Fibroblast of the conjunctiva (primary cell): Measurements from ENCODE around the gene FDXR.
"Not testable (repeated sequence)": the region's sequence is repeated elsewhere in the genome, so short reads cannot be mapped to it uniquely, and the experiment has no call there.

ENCODE experiments used
- DNase-seq: peaks from one replicate; pipeline ENCODE4 v3.0.0-alpha.2; 2010; ENCODE audit warnings: low read depth

FDXR gene, protein sequence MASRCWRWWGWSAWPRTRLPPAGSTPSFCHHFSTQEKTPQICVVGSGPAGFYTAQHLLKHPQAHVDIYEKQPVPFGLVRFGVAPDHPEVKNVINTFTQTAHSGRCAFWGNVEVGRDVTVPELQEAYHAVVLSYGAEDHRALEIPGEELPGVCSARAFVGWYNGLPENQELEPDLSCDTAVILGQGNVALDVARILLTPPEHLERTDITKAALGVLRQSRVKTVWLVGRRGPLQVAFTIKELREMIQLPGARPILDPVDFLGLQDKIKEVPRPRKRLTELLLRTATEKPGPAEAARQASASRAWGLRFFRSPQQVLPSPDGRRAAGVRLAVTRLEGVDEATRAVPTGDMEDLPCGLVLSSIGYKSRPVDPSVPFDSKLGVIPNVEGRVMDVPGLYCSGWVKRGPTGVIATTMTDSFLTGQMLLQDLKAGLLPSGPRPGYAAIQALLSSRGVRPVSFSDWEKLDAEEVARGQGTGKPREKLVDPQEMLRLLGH

DNA sequence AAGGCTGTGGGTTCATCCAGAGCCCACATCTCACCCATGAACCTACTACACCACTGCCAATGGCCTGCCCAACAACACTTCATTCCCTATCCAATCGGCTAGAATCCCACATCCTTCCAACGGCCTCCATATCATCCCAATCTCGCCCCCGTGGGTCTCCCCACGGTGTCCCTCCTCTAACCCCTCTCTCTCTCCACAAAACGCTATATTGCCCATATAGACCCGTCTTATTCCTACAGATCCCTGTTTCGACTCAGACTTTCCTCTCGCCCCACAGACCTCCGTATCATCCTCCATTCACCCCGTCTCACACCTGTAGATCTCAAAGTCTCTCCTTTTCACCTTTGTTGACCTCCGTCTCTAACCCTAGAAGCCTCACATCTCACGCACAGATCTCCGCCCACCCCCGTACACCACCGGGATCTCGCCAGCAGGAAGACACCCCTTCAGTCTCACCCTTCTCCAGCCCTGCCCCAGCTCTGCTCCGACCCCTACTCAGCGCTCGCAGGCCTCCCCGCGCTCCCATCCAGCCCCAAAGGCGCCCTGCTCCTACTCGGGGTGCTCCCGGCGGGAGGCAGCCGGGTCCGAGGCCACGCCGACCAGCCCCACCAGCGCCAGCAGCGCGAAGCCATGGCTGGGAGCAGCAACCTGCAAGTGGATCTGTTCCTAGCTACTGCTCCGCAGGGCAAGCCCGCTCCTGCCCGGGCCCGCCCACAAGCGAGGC is at the start of gene FDXR:
FDXR (minus strand) TSS at position 682 of the 724 bp plus-strand sequence; CDS start at position 632, 50 bp downstream.
- DNase-seq: no peak

DNA sequence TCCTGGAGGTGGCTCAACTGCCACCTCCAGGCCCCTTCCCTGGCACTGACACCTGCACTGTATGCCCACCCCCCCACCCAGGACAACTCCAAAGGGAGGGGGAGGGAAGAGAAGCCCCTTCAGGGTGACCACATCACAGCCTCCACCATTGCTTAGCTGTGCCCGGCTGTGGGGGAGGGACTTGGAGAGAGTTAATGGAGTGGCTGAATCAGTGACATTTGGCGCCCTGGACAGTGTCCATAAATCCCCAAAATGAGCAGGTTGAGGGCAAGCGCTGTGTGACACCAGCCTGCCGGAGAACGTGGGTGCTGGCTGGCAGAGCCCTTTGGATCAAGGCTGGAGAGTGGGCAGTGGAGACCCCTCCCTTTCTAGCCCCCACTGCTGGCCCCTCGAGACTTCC is 49.4 kb upstream of the FDXR start:
- DNase-seq: no peak

DNA sequence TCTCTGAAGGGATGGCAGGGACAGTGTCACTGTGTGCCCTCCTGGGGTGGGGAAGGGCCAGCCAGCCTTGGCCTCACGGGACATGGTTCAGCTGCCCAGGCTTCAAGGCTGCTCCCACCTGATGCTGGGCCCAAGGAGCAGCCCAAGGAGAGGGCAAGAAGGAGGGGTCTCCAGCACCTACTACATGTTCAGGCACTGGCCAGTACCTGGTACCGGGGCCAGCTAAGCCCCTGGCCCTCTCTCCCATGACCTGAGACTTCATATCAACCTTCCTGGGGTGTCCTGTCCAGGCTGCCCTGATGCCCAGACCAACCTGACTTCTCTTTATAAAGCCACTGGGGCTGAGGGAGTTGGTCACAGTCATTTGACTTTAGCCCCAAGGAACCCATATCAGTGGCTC is 49.0 kb upstream of the FDXR start:
- DNase-seq: no peak

DNA sequence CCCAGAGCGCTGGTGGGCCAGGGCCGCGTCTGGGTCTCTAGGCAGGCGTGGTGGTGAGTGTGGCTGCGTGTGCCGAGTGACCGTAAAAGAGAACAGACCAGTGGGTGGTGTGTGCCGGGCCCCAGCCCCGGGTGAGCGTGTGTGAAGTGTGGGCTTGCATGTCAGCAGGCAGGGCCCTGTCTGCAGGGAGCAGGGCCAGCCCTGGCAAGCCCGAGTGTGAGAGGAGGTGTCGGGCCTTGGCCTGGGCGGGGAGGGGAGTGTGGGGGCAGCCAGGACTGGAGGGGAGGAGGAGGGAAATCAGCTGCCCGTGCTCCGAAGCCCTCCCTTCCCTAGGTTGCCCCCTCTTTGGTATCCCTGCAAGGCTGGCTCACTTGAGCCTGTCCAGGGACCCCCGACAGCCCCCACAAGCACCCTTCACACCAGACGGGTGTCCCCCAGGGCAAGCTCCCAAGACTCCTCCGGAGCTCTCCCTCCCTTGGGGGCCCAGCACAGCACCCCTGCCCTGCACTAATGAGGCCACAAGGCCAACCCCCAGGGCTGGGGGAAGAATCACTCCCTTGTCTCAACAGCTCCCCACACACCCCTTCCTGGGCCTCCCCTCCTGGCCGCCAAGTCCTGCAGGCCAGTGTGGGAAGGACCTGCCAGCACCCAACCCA is 48.4 kb upstream of the FDXR start:
- DNase-seq: no peak

DNA sequence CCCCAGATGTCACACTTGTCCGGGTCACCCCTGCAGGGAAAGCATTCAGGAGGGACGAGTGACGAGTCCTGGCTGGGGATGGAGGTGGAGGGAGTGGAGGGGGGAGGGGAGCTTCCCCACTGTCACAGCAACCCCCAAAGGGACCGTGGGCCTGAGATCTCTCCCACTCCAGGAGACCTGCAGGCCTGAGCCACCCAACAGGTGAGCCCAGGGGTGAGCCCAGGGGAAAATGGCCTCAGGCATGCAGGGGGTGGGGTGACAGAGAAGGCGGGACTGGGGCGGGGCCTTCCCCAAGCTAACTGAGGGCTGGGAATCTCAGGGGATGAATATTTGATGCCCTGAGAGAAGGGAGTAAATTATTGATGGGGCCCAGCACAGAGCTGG is 47.8 kb upstream of the FDXR start:
- DNase-seq: no peak

DNA sequence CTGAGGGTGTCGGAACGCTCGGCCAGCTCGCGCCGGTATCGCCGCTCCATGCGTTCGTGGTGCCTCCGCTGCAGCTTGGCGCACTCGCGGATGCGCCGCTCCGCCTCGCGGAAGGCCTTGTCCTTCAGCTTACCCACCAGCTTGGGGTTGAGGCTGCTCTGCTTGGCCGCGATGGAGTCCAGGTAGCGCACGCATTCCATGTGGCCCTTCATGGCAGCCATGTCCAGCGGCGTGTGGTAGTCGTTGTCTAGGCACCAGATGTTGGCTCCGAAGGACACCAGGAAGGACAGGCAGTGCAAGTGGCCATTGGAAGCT is 47.5 kb upstream of the FDXR start:
- no peak for DNase-seq

DNA sequence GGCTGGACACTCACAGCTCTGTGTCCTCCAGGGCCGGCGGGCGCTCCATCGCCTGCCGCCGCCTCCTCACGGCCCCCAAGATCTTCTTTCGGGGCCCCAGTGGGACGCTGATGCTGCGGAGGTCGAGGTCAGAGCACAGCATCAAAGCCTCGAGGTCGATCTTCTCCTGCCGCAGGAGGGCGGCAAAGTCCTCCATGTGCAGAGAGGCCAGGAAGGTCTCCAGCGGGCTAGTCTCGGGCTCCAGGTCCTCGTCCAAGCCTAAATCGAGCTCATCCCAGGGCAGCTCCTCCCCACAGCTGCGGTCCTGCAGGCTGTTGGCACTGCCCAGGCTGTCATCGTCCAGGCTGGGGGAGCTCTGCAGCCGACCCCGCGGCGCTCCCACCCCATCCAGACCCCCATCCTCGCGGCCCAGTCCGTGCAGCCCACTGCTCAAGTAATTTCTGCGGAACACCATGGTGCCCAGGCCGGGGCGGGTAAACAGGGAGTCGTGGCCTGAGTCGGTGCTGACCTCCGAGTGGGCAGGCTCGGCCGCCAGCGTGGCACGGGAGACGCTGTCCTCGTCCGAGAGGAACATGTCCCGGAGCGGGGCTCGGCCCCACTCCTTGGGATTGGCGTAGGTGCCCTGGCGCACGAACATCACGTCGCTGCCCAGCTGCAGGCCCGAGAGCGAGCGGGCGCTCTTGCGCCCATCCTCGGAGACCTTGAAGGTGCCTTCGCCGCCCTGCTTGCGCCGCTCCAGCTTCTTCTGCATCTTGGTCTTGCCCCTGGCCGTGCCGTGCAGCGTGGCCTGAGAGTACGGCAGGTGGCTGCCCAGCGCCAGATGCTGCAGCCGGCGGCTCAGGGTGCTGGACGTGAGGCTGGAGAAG is 46.9 kb upstream of the FDXR start:
- DNase-seq: no peak

DNA sequence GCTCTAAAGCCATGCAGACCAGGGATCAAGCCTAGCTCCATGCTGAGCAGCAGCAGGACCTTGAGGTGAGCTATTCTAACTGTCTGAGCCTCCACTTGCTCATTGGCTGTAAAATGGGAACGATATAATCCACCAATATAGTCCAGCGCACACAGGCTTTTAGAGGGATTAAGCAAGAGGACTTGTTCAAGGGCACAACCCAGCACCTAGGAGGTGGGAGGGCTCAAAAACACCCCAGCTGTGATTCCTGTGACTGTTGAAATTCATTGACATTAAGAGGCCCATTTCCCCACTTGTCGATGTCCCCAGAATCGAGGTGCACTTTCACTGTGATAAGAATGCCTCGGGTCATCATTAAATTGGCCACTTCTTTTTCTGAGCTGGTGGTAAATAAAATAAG is 46.1 kb upstream of the FDXR start:
- no peak for DNase-seq

DNA sequence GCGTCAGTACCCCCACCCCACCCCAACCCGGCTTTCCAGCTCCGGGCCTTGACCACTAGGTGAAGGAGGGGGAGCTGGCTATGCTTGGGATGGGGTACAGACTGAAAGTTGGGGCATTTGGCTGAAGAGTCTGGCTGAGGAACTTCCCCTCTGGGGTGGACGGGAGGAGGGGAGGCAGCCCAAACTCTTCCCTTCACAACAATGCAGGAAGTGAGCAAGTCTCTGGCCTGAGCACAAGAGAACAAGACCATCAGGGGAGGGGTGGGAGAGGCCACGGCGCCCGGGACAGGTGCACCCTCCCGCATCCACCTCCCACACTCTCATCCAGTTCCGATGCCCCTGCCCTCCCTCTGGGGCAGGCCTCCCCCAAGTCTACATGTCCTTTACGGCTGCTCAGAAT is 44.6 kb upstream of the FDXR start:
- DNase-seq: no peak

DNA sequence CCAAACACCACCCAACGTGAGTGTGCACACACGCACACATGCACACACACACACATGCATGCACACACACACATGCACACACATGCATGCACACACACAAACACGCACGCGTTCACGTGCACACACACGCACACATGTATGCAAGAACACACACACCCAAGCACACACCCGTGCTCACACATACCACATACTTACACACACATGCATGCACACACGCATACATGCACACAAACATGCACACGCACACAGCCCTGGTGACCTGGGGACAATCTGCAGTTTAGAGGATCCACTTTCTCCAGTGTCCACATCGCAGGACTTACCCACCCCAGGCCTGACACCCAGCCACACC is 44.0 kb upstream of the FDXR start:
- DNase-seq: no peak

DNA sequence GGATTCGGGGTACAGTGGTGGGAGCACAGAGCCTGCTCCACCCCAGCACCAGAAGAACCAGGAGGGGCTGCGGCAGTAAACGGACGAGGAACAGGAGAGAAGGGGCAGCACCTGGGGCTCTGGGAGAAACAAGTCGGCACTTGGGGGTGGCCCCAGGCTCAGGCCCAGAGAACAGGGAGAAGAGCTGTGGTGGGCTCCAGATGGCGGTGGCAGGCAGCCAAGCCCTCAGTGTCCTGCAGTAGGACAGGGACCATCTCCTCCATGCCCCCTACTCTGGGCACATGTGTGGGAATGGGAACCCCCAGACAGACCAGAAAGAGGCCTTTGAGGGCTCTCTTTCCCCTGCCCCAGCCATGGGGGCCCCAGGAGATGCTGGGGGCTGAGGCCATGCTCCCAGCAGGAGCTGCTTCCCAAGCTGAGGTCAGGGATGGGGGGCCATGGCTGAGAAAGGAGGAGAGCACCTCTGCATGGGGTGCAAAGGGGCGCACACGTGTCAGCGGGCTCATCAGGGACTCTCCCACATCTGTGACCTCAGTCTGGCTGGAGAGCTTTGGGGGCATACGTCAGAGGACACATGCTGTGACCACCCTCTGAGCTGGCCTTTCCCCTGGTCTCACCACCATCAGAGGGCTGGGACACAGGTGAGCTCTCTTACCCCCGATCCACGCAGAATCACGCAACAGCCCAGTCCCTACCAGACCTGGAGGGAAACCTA is 43.5 kb upstream of the FDXR start:
- DNase-seq: no peak

DNA sequence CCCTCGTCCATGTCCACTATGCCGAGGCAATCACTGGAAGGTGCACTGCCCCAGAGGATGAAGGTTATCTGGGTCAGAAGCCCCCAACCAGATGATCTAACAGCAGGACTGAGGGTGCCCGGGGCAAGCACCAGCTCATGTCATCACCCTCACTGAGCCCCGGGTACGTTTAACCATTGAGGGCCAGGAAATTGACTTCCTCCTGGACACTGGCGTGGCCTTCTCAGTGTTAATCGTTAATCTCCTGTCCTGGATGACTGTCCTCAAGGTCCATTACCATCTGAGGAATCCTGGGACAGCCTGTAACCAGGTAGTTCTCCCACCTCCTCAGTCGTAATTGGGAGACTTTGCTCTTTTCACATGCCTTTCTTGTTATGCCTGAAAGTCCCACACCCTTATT is 38.6 kb upstream of the FDXR start:
- DNase-seq: not testable (repeated sequence)

DNA sequence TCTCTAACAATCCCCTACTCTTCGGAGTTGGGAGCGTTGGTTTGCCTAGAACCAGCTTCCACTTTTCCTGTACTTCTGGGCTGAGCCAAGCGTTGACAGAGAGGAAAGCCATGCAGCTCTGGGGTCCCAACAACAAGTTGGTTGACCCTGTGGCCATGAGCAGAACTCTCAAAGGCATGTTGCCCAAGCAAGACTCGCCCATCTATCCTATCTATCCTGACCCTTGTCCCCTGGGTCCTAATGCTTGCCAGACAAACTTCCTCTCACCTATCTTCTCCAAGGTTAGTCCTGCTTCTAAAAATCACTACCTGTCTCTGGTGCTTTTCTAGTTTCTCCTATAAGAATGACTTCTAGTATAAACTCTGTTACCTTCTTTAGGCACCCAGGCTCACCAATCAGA is 36.3 kb upstream of the FDXR start:
- DNase-seq: not testable (repeated sequence)

DNA sequence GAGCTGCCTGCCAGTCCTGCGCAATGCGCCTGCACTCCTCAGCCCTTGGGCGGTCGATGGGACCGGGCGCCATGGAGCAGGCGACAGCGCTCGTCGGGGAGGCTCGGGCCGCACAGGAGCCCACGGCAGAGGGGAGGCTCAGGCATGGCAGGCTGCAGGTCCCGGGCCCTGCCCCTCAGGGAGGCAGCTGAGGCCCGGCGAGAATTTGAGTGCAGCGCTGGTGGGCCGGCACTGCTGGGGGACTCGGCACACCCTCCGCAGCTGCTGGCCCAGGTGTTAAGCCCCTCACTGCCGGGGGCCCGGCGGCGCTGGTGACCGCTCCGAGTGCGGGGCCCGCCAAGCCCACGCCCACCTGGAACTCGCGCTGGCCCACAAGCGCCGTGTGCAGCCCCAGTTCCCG is 34.2 kb upstream of the FDXR start:
- DNase-seq: no peak

DNA sequence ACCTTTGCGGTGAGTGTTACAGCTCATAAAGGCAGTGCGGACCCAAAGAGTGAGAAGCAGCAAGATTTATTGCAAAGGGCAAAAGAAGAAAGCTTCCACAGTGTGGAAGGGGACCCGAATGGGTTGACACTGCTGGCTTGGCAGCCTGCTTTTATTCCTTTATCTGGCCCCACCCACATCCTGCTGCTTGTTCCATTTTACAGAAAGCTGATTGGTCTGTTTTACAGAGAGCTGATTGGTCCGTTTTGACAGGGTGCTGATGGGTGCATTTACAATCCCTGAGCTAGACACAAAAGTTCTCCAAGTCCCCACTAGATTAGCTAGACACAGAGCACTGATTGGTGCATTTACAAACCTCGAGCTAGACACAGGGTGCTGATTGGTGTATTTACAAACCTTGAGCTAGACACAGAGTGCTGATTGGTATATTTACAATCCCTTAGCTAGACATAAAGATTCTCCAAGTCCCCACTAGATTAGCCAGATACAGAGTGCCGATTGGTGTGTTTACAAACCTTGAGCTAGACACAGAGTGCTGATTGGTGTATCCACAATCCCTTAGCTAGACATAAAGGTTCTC is 33.5 kb upstream of the FDXR start:
- not testable (repeated sequence) for DNase-seq

DNA sequence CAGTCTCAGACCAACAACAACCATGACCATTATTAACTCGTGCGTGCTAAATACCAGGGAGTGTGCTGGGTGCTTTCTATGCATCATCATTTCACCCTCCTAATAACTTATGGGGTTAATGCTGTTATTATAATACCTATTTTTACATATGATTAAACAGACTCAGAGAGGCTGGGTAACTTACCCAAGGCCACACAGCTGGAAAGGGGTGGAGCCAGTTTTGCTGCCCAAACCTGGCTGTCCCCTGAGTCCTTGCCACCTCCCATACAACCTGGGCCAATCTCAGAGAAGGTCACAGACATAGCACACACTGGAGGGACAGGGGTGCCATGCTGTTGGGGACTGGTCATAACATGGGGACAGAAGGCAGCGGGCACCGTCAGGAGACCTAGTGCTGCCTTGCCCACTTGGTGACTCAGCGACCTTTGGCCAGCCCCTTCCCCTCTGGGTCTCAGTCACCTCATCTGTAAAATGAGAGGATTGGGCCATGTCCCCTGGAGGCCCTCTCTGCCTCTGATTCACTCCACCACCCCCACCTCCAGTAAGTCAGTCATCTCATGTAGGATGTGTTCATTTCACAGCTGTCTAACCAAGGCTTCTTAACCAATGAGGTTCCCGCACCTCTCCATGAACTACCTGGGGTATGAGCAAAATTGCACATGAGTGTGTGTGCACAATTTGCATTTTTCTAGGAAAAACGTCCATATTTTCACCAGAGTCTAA is 32.1 kb upstream of the FDXR start:
- DNase-seq: no peak

DNA sequence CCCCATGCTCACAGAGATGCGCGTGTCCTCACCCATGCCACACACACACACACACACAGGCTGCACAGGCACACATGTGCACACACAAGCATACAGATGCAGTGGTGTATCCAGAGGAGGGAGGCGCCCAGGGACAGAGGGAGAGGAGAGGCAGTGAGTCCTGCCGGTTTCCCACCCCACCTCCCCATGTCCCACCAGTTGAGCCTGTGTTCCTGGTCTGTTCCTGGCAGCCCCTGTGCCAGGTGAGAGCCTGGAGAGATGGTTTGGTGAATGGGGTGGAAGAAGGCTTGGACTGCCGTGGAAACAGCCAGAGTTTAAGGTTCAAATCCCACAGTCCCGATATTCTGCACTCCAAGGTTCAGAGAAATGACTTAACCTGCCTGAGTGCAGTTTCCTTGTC is 30.9 kb upstream of the FDXR start:
- no peak for DNase-seq

DNA sequence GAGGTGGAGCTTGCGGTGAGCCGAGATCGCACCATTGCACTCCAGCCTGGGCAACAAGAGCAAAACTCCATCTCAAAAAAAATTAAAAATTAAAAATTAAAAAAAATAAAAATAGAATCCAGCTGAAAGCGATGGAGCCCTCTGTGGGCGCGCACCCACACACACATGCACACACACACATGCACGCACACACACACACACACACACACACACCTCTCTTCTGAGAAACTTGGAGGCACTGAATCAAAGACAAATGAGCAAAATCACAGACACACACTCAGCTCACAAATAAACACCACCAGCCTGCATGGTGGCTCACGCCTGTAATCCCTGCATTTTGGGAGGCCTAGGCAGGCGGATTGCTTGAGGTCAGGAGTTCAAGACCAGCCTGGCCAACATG is 30.2 kb upstream of the FDXR start:
- no peak for DNase-seq

DNA sequence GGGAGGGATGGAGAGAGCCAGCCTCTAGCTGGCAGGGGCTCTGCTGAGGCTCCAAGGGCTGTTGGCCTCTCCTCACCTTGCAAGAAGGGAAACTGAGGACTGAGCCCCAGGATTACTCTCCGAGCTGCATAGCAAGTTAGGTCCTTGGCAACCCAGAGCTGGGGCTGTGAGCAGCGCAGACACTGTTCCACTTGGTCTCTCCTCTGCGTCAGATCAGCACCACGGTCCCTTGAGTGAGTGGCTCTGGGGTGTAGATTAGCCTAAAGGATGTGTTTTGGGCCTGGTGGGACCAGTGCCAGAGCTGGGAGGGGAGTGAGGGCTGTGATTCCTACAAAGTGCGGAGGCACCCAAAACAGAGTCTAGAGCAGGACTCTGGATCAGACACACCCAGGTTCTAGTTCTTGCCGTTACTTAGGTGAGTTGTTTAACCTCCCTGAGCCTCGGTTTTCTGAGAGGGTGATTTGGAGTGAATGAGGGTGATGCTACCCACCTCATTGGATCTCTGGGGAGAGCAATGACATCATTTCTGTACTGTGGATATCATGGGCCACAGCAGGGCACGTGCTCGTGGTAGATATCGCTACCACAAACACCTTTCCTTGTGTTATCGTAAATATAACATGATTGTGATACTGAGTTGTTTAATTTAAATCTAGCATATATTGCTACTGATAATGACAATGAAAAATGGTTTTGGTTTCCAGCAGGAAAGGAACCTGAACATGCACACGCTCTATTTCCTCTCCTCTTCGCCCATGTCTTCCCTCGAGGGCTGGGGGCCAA is 28.8 kb upstream of the FDXR start:
- DNase-seq: no peak

DNA sequence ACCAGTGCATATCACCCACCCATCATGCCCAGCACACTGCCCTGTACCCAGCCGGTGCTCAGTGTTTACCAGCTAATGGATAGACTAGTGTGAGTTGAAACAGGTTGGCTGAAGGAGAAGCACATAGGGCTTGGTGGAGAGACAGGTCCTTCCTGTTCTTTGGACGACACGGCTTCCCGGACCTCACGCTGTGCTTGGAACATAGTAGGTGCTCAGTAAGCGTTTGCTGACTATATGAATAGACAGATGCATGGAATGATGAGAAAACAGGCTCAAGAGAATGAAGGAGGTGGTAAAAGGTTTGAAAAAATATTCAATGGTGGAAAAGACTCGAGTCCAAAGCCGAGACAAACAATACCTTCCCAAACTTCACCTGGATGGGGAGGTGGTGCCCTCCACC is 27.4 kb upstream of the FDXR start:
- no peak for DNase-seq
